ENCODE measurements around the gene PLCXD1.
"Not testable (repeated sequence)": the region's sequence is repeated elsewhere in the genome, so short reads cannot be mapped to it uniquely, and the experiment has no call there.

Gene PLCXD1

DNA sequence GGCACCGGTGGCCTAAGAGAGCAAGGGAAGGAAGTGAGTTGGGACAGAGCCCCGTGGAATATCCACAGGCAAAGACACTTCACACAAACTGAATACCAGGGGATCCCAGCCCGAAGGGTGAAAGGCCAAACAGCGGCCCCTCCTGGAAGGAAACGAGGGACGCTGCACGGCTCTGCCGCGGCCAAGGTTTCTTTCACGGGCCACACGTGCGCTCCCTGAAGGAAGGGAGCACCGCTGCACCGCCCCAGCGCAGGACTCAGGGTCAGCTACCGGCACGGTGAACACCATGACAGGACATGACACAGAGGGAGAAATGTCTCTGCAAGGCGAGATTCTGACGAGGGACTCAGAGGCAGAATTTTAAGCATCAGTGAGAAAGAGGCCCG is 69.0 kb downstream of the PLCXD1 start:
- no peak for DNase-seq (ENCODE audit: low read depth in 2 of 2)

DNA sequence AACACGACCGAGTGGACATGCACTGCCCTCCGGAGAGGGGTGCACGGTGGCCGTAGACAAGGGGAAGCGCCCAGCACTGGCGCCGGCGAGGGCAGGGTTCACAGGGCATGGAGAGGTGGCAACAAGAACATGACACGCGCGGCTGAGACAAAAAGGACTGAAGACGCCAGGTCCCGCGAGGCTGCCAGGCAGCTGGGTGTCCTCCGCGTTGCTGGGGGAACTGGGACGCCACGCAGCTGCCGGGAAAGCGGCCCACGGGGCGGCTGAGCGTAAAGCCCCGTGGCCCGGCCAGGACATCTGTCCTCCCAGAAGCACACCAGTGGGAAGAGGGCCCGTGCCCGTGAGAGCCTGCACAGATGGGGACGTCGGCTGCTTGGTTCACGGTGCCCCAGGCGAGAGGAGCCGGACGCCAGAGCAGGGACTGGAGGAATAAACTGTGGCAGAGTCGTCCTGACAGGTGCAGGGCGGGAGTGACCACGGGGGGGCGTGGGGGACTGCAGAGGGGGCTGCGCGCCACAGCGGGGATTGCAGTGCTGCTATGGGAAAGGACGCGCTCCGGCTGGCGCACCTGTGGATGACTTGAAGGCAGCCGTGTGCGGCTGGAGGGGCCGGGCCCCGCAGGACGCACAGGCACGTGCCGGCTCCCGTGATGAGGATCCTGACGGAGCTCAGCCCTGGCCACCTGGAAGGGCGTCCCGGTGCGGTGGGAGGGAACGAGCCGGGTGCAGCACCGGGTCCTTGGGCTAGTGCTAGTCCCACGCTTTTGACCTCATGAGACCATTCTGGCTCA is 69.5 kb downstream of the PLCXD1 start:
- DNase-seq (ENCODE audit: low read depth in 2 of 2): no peak

DNA sequence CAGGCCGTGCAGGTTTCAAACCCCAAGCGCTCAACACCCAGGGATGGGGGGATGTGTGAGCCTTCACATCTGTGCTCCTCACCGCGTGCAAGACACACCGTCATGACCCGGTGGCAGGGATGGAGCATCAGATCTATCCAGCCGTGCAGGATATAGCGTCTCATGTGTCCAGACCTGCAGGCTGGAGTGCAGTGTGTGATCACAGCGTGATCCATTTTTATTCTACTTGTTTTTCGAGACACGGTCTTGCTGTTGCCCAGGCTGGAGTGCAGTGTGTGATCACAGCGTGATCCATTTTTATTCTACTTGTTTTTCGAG is 70.1 kb downstream of the PLCXD1 start:
- DNase-seq (ENCODE audit: low read depth in 2 of 2): not testable (repeated sequence)

DNA sequence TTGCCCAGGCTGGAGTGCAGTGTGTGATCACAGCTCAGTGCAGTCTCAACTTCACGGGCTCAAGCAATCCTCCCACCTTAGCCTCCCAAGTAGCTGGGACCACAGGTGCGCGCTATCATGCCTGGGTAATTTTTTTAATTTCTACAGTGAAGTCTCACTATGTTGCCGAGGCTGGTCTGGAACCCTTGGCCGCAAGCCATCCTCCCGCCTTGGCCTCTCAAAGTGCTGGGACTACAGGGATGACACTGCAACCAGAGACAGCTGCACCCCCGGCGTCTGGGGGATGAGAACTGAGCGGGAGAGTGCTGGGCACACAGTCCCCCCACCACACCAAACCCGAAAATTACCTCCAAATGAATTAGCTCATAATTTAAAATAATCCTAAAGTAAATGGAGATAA is 70.6 kb downstream of the PLCXD1 start:
- no peak for DNase-seq (ENCODE audit: low read depth in 2 of 2)

DNA sequence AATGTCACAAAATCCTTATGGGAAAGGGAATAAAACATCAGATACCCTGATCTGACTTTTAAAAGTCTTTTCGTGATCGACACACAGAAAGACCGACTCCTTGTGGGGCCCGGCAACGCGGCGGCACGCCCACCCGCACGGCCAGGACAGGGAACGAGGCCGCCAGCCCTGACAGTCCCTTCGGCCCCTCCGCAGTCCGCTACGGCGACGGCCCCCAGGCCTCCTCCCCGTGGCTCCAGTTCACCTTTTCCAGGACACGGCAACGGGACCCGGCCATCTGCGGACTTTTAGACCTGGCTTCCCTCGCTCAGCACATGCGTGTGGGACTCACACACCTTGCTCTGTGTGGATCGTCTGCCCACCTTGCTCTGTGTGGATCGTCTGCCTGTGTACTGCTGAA is 71.0 kb downstream of the PLCXD1 start:
- no peak for DNase-seq (ENCODE audit: low read depth in 2 of 2)

DNA sequence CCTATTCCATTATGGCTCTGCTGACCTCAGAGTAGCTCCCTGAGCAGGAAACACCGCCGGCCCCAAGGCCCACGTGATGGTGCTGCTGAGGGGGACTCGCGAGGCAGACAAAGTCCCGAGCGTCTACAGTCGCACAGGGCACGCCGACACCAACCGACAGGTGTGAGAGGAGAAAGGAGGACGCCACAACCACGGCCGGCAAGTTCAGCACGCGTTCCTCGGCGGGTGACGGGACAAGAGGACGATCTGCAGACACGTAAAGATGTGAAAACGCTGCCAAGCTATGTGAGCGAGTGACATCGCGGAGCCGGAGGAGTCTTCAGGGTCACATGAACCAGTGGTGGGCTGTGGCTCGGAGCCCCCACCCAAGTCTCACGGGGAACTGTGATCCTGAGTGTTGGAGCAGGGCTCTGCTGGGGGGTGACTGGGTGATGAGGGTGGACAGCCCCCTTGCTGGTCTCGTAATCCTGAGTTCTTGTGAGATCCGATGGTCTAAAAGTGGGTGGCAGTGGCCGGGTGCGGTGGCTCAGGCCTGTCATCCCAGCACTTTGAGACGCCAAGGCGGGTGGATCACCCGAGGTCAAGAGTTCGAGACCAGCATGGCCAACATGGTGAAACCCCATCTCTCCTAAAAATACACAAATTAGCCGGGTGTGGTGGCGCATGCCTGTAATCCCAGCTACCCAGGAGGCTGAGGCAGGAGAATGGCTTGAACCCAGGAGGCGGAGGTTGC is 71.6 kb downstream of the PLCXD1 start:
- no peak for DNase-seq (ENCODE audit: low read depth in 2 of 2)

All from fibroblast of skin of left biceps (primary cell).